ENCODE measurements around the gene CD79A.

Gene CD79A

GRCh38 chr19:41876847-41877832 lies at the start of gene CD79A:
Gene CD79A (plus strand): TSS chr19:41877279. CDS start chr19:41877305, 26 bp downstream.
- TF ChIP-seq CTCF (IDR thresholded peaks at IDR 0.05; ENCODE audit: low read depth, low read length, missing control alignments): no peak
- H3K4me3 ChIP-seq (ENCODE audit: low read depth, low read length): no peak within 1 kb of the TSS
- DNase-seq (ENCODE audit: low read depth): no peak
- in situ Hi-C loops (cut with HindIII; ENCODE audit: low sequenced_read_pairs): no loop called here

GRCh38 chr19:41837981-41838708 lies 38.9 kb upstream of the CD79A start:
- TF ChIP-seq CTCF (IDR thresholded peaks at IDR 0.05; ENCODE audit: low read depth, low read length, missing control alignments): no peak
- no peak overlapping the region for H3K4me3 ChIP-seq (ENCODE audit: low read depth, low read length)
- in situ Hi-C loops (cut with HindIII; ENCODE audit: low sequenced_read_pairs): no loop called here
- DNase-seq (ENCODE audit: low read depth): no peak

GRCh38 chr19:41839211-41839610 lies 37.9 kb upstream of the CD79A start:
- TF ChIP-seq CTCF (IDR thresholded peaks at IDR 0.05; ENCODE audit: low read depth, low read length, missing control alignments): no peak
- DNase-seq (ENCODE audit: low read depth): no peak
- H3K4me3 ChIP-seq (ENCODE audit: low read depth, low read length): no peak overlapping the region
- in situ Hi-C loops (cut with HindIII; ENCODE audit: low sequenced_read_pairs): no loop called here

GRCh38 chr19:41843371-41843770 lies 33.7 kb upstream of the CD79A start:
- in situ Hi-C loops (cut with HindIII; ENCODE audit: low sequenced_read_pairs): no loop called here
- TF ChIP-seq CTCF (IDR thresholded peaks at IDR 0.05; ENCODE audit: low read depth, low read length, missing control alignments): no peak
- H3K4me3 ChIP-seq (ENCODE audit: low read depth, low read length): no peak overlapping the region
- DNase-seq (ENCODE audit: low read depth): no peak

- DNase-seq (ENCODE audit: low read depth): no peak
- no peak within 1 kb of the TSS for H3K4me3 ChIP-seq (ENCODE audit: low read depth, low read length)
- in situ Hi-C loops (cut with HindIII; ENCODE audit: low sequenced_read_pairs): no loop called here
Observed at GRCh38 chr19:41844601-41845000, 32.5 kb upstream of the CD79A start, which contains the start of gene LYPD4. Gene LYPD4 (minus strand): TSS chr19:41844683. CDS start chr19:41839285, 5,398 bp downstream.

GRCh38 chr19:41845001-41845050 lies 32.3 kb upstream of the CD79A start, which contains the start of gene DMRTC2:
Gene DMRTC2 (plus strand): TSS chr19:41845042. CDS start chr19:41847429, 2,387 bp downstream.
- DNase-seq (ENCODE audit: low read depth): no peak
- no peak for TF ChIP-seq CTCF (IDR thresholded peaks at IDR 0.05; ENCODE audit: low read depth, low read length, missing control alignments)
- in situ Hi-C loops (cut with HindIII; ENCODE audit: low sequenced_read_pairs): no loop called here
- no peak within 1 kb of the TSS for H3K4me3 ChIP-seq (ENCODE audit: low read depth, low read length)

More at GRCh38 chr19:41844601-41845000, 32.5 kb upstream of the CD79A start, which contains the start of gene LYPD4:
- no peak for TF ChIP-seq CTCF (IDR thresholded peaks at IDR 0.05; ENCODE audit: low read depth, low read length, missing control alignments)

Data from astrocyte of the cerebellum (primary cell).